Measurements from ENCODE around the gene SYNE1. TPM values are rescaled to one million over a fixed set of nuclear protein-coding genes. Genes with fewer than 3 reads are reported as not detected.

SYNE1 gene
- total and polyA plus RNA-seq, 8 donors: 12.8 to 279 (median 108) TPM

- peaks cover 0 to 50% (median 35%) of the 10 kb centered on the region in 4 donors for H3K36me3 ChIP-seq
- peak overlapping the region in 4 of 5 donors; percentile 63 to 67 (median 65) for H3K27ac ChIP-seq
- H3K4me3 ChIP-seq: no peak overlapping the region
- H3K4me1 ChIP-seq: peaks cover 18 to 68% (median 39%) of the 10 kb centered on the region in 4 donors
- intact Hi-C loops (cut with DNase I; ENCODE audit: low total_unique reads): no loop called here
- no peaks in the 10 kb centered on the region for H3K9me3 ChIP-seq
- WGBS, 5 donors: 31 to 76% (median 43%) methylated on average over 1 of the region's 1 CpG
- no peak for DNase-seq
- H3K27me3 ChIP-seq: no peaks in the 10 kb centered on the region
- TF ChIP-seq POLR2A (IDR thresholded peaks at IDR 0.05) (no peak), POLR2AphosphoS5 (IDR thresholded peaks at IDR 0.05) (no peak), EP300 (IDR thresholded peaks at IDR 0.05) (no peak), CTCF (IDR thresholded peaks at IDR 0.05) (no peak)
Observed at GRCh38 chr6:152272486-152272885, 364.7 kb downstream of the SYNE1 start.

GRCh38 chr6:152271776-152272464, 365.2 kb downstream of the SYNE1 start:
- WGBS, 5 donors: 47 to 61% (median 52%) methylated on average over 6 of the region's 6 CpGs
- Histone ChIP-seq H3K36me3 (peaks cover 0 to 48% (median 34%) of the 10 kb centered on the region in 4 donors), H3K27ac (peak overlapping the region; percentile 7 to 67 (median 65)), H3K9me3 (no peaks in the 10 kb centered on the region), H3K27me3 (no peaks in the 10 kb centered on the region), H3K4me3 (no peak overlapping the region), H3K4me1 (peaks cover 18 to 68% (median 38%) of the 10 kb centered on the region in 4 donors)
- no peak for DNase-seq
- TF ChIP-seq POLR2AphosphoS5 (IDR thresholded peaks at IDR 0.05) (no peak), CTCF (IDR thresholded peaks at IDR 0.05) (no peak), EP300 (IDR thresholded peaks at IDR 0.05) (no peak), POLR2A (IDR thresholded peaks at IDR 0.05) (no peak)
- intact Hi-C loops (cut with DNase I; ENCODE audit: low total_unique reads): no loop called here

- no peak overlapping the region for H3K4me3 ChIP-seq
- TF ChIP-seq CTCF (IDR thresholded peaks at IDR 0.05): no peak
- no peak for TF ChIP-seq EP300 (IDR thresholded peaks at IDR 0.05)
- TF ChIP-seq POLR2AphosphoS5 (IDR thresholded peaks at IDR 0.05): no peak
- no peak for TF ChIP-seq POLR2A (IDR thresholded peaks at IDR 0.05)
- peaks cover 18 to 79% (median 46%) of the 10 kb centered on the region in 4 donors for H3K4me1 ChIP-seq
- H3K9me3 ChIP-seq: no peaks in the 10 kb centered on the region
- intact Hi-C loops (cut with DNase I; ENCODE audit: low total_unique reads): no loop called here
- H3K27me3 ChIP-seq: no peaks in the 10 kb centered on the region
- no peak for DNase-seq
- peak overlapping the region in 2 of 5 donors; percentile 41 to 65 for H3K27ac ChIP-seq
- H3K36me3 ChIP-seq: peaks cover 0 to 40% (median 29%) of the 10 kb centered on the region in 4 donors
- 86 to 100% (median 94%) methylated on average over 1 of the region's 1 CpG for WGBS, 5 donors
Observed at GRCh38 chr6:152270301-152270925, 366.7 kb downstream of the SYNE1 start.

- no peak for DNase-seq
- TF ChIP-seq EP300 (IDR thresholded peaks at IDR 0.05) (no peak), CTCF (IDR thresholded peaks at IDR 0.05) (no peak), POLR2A (IDR thresholded peaks at IDR 0.05) (no peak), POLR2AphosphoS5 (IDR thresholded peaks at IDR 0.05) (no peak)
- no peak overlapping the region for H3K4me3 ChIP-seq
- 81 to 89% (median 87%) methylated on average over 8 of the region's 8 CpGs for WGBS, 5 donors
- peaks cover 15 to 65% (median 43%) of the 10 kb centered on the region in 4 donors for H3K4me1 ChIP-seq
- H3K36me3 ChIP-seq: peaks cover 6 to 35% (median 29%) of the 10 kb centered on the region in 4 donors
- H3K27ac ChIP-seq: no peak overlapping the region
- no peaks in the 10 kb centered on the region for H3K9me3 ChIP-seq
- intact Hi-C loops (cut with DNase I; ENCODE audit: low total_unique reads): no loop called here
- no peaks in the 10 kb centered on the region for H3K27me3 ChIP-seq
Observed at GRCh38 chr6:152268846-152269442, 368.2 kb downstream of the SYNE1 start.
